MG63 (cell line): ENCODE results near the gene LOXL4. TPM values are rescaled to one million over a fixed set of nuclear protein-coding genes. Genes with fewer than 3 reads are reported as not detected.

Experiments
- DNase-seq: peaks from one replicate; pipeline ENCODE4 v3.0.0-alpha.2; 2020
- H3K27me3 ChIP-seq: fragments of 250-450 bp; sonication (Bioruptor Pico); 2 replicates; pipeline ENCODE4 v1.5.1; 2020; ENCODE audit warnings: mild to moderate bottlenecking, moderate library complexity
- H3K36me3 ChIP-seq: fragments of 250-450 bp; sonication (Bioruptor Pico); 2 replicates; pipeline ENCODE4 v1.5.1; 2020; ENCODE audit warnings: mild to moderate bottlenecking, moderate library complexity
- H3K4me3 ChIP-seq: fragments of 250-450 bp; sonication (Bioruptor Pico); 2 replicates; pipeline ENCODE4 v1.5.1; 2020; ENCODE audit warnings: mild to moderate bottlenecking, moderate library complexity
- H3K9me3 ChIP-seq: fragments of 250-450 bp; sonication (Bioruptor Pico); 2 replicates; pipeline ENCODE4 v1.5.1; 2020; ENCODE audit warnings: mild to moderate bottlenecking, moderate library complexity
- total RNA-seq: library from RNA; depleted of rRNA; stranded (reverse); fragments of >200 nt; shearing (Covaris generic); gene quantifications from 2 replicates; pipeline ENCODE4 v1.2.3, GENCODE V29; 2014; ENCODE audit warnings: low replicate concordance; rRNA removed

LOXL4 gene
- total RNA-seq = not detected in 2 replicates

DNA sequence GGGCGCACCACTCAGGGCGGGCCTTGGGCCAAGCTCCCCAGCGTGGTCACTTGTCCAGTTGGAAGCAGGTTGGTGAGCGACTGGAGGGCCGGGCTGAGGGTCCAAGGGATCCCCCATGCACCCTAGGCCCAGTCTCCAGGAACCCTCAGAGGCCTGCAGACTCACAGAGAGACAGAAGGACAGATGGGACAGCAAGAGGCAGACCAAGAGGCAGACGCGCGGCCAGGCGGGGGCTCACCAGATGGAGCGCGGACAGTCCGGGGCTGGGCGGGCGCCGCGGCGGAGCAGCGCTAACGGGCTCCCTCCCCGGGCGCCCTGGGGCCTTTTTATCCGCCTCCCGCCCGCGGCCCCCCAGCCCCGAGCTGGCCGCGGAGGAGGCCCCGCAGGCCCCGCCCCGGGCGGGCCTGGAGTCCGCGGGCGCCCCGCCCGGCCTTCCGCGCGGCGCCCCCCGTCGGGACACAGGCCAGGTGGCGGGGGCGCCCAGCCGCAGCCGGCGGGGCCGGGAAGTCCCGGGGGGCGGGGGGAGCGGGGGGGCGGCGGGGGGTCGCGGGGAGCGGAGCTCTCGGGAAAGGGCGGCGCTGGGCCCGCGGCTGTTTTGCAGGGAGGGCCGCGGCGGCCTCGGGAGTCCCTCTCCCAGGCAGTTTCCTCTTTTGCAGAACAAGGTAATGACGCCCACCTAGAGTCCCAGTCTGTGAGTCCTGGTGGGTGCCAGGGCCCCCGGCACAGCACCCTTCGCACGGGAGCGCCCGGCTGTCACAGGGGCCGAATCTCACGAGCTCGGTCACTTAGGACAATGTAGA, at the start of gene LOXL4:
Gene LOXL4, minus strand, starts transcription at position 301 of the 800 bp plus-strand sequence. CDS start 5,175 bp downstream, outside the sequence.
- H3K36me3 ChIP-seq = no peaks in the 10 kb centered on the region
- H3K9me3 ChIP-seq = no peaks in the 10 kb centered on the region
- H3K4me3 ChIP-seq = no peak within 1 kb of the TSS
- DNase-seq = no peak
- H3K27me3 ChIP-seq = no peaks in the 10 kb centered on the region

DNA sequence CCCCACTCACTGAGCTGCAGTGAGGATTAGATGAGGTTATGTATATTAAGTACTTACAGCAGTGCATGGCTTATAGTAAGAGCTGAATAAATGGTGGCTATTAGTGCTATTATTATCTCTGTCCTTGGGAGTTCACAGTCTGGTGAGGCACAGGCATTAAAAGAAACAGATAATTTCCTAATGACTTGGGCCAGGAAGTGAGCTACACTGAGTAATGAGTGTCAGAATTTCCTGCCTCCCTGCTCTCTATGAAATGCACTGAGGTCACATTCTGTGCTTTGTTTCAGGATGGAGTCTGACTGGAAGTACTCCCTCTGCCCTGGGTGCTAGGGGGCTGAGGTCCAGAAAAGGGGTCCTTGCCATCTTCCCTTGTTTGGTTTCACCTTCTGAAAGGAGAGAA, 48.7 kb upstream of the LOXL4 start:
- DNase-seq = peak; percentile 12
- H3K36me3 ChIP-seq = no peaks in the 10 kb centered on the region
- no peaks in the 10 kb centered on the region for H3K27me3 ChIP-seq
- no peak overlapping the region for H3K4me3 ChIP-seq
- H3K9me3 ChIP-seq = no peaks in the 10 kb centered on the region

DNA sequence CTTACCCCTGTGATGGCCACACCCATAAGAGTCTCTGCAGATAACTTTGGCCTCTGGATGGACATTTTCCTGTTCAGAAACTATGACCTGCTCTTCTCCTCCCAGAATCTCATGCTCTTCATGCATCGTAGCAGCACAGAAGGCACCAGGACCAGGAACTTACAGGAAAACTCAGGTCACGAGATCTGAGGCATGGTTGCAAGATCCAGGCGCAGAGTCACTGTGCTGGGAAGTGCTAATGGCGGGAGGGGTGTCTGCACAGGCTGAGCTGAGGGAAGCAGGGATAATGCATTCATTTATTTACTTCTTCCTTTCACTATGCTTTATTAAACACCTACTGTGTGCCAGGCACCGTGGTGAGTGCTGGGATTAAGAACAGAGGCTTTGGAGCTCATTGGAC, 48.2 kb upstream of the LOXL4 start:
- H3K9me3 ChIP-seq = no peaks in the 10 kb centered on the region
- H3K27me3 ChIP-seq = no peaks in the 10 kb centered on the region
- no peak overlapping the region for H3K4me3 ChIP-seq
- no peaks in the 10 kb centered on the region for H3K36me3 ChIP-seq
- DNase-seq = no peak

DNA sequence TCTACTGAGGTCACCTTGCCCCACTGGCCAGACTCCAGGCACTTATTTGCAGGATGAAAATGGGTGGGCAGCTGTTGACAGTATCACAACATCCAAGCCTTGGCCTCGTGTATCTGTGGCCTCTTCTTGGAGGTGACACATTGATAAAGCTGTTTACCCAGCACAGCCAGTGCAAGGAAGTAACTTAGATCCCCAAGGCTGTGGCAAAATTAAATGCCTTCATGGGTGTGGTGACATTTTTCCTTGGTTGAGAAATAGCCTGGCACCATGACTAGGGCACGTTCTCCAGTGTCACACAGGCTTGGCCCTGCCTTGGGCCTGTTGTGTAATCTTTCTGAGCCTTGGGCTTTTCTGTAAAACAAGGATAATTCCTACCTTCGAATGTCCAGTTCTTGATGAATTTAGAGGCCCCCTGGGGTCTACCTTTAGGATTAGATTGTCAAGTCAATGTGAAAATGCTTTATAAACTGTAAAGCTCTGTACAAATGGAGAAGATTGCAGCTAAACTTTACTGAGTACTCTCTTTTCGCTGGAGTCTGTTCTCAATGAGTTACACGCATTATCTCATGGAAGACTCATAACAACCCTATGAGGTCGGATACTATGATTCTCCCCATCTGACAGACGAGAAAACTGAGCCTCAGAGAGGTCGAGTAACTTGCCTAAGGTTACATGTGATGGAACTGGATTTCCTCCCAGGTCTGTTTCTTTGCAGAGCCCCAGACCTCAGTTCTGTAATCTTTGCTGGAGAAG, 46.7 kb upstream of the LOXL4 start:
- no peaks in the 10 kb centered on the region for H3K36me3 ChIP-seq
- H3K27me3 ChIP-seq = no peaks in the 10 kb centered on the region
- H3K9me3 ChIP-seq = no peaks in the 10 kb centered on the region
- DNase-seq = no peak
- no peak overlapping the region for H3K4me3 ChIP-seq

DNA sequence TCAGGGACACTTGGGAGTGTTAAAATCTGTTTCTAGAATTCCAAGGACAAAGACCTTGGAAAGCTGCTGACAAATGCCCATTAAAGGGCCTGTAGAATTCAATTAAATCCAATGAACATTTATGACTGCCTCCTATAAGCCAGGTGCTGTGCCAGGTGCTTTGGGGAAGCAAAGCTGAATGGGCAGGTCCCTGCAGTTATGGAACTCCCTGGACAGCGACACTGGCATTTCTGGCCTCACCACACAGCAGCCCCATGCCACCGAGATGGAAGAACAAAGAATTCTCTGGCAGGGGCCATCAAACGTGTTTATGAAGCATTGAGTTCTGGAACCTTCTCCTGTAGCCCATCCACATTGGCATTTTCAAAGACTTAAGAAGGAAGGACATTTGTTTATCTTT, 45.6 kb upstream of the LOXL4 start:
- H3K4me3 ChIP-seq = no peak overlapping the region
- no peaks in the 10 kb centered on the region for H3K9me3 ChIP-seq
- DNase-seq = no peak
- no peaks in the 10 kb centered on the region for H3K27me3 ChIP-seq
- no peaks in the 10 kb centered on the region for H3K36me3 ChIP-seq

DNA sequence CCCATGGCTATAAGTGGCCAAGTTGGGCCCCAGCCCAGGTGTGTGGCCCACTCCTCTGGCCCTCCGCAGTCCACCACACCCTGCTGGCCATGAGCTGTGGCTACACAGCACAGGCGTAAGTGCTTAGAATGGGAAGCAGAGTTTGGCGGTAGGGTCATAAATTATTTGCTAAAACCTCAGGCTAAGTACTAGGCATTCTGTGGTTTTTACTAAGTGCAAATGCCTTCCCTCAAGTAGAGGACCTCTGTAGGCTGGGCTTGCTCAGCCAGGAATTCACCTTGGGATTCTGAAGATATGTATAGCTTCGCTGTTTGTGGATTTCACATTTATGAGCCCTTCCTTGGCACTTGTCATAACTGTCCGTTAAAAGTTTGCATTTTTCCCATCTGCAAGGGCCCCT, 44.8 kb upstream of the LOXL4 start:
- H3K36me3 ChIP-seq = no peaks in the 10 kb centered on the region
- no peak for DNase-seq
- no peaks in the 10 kb centered on the region for H3K27me3 ChIP-seq
- no peaks in the 10 kb centered on the region for H3K9me3 ChIP-seq
- H3K4me3 ChIP-seq = no peak overlapping the region

DNA sequence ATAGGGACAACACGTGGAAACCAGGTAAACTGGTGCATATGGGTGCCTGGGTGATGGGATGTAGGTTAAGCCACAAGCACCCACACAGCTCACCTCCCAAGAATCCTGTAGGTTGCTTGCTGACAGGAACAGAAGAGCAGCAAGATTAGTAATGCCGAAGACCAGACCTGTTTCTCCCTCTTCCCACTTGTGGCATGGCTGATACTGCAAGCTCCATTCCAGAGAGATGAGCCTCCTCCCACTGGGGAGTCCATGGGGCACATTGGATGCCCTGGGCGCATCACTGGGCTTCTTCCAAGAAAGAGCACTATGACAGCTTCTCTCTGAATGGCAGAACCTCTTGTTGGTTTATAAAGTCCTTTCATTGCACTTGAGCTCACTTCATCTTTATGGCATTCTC, 44.4 kb upstream of the LOXL4 start:
- H3K9me3 ChIP-seq = no peaks in the 10 kb centered on the region
- no peaks in the 10 kb centered on the region for H3K27me3 ChIP-seq
- H3K4me3 ChIP-seq = no peak overlapping the region
- no peak for DNase-seq
- H3K36me3 ChIP-seq = no peaks in the 10 kb centered on the region

DNA sequence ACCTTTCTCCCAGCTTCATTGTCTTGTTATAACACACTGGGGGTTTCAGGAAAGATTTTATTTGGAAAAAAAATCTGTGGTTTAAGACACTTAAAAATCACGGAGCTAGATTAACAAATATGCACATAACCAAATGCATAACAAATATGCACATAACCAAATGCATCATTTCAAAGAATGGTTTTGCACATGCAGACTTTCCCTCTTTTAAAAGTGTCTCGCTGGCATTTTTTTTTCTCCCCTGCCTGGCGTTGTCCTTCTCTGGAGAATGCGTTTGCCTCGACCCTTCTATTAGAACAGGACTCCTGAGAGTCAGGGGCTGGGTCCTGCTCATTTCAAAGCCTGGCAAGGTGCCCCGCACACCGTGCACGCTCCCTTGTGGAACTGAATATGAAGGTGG, 42.7 kb upstream of the LOXL4 start:
- Histone ChIP-seq H3K4me3 (no peak overlapping the region), H3K27me3 (no peaks in the 10 kb centered on the region), H3K9me3 (0 out of 2 replicates have a peak, but pooled peaks cover 2% of the 10 kb centered on the region), H3K36me3 (no peaks in the 10 kb centered on the region)
- no peak for DNase-seq

DNA sequence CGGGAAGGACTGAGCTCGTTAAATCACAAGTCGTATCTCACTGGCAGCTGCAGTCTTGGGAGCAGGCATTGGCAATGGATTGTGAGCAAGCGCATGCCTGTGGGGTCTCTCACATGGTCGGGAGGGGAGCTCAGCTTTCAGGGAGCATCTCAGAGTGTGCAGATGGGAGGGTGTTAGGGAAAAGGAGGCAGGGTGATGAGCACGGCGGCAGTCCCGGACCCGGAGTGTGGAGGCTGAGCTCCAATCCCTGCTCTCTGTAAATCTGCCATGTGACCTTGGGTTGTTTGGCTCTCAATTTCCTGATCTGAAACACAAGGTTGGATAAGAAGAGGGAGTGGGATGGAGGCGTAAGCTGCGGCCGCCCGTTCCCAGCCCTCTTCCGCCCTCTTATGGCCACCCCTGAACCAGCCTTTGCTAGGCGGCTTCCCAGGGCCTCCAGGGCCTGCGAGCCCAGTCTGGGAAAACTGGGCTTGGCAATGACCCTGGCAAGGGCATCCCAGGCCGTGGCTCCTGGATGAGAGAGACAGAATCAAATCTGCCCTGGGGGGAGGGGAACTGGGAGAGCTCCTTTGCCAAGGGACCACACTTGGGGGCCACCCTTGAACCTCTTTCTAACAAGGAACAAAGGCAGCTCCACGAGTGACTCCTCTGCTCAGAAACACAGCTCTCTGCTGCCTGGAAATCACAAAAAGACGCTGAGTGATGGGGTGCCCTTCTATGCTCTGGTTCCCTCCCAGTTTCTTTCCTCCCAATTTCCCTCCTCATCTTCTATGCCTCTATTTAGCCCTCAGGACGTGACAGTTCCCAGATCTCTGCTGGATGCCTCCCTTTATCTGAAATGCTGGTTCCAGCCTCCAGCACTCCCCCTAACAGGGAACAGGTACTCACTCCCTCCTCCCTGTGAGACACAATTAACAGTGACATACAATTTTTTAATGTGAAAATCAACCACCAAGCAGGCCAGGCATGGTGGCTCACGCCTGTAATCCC, 41.7 kb upstream of the LOXL4 start:
- Histone ChIP-seq H3K36me3 (no peaks in the 10 kb centered on the region), H3K4me3 (no peak overlapping the region), H3K9me3 (0 out of 2 replicates have a peak, but pooled peaks cover 2% of the 10 kb centered on the region), H3K27me3 (no peaks in the 10 kb centered on the region)
- DNase-seq = peak; percentile 71

DNA sequence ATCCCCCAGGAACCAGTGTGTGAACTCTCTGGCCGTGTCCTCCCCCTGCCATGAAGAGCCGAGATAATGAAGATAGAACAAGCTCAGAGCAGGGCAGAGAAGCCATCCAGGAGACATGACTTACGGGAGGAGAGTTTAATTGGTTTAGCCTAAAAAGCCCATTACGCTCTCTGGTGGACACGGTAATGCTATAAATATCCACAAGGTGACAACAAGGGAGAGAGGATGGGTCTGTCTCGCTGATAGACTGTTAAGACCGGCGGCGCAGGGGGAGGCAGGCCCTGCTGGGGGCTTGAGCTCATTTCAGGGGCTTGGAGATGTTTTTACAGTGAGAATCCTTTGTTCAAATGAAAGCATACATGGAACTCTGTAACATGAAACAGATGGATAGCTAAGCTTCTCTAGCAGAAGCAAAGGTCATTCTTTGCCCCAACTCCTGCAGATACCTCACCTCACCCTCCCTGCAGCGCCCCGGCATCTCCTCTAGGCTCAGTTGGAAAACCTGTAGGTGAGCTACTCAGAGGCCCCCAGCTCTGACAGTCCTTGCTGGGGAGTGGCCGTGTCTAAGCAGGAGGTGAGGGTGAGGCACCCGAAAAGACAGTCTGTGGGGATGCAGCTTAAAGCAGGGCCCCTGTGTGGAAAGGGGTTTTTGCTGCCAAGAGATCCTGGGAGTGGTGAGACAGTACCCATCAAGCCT, 40.8 kb upstream of the LOXL4 start:
- DNase-seq = no peak

DNA sequence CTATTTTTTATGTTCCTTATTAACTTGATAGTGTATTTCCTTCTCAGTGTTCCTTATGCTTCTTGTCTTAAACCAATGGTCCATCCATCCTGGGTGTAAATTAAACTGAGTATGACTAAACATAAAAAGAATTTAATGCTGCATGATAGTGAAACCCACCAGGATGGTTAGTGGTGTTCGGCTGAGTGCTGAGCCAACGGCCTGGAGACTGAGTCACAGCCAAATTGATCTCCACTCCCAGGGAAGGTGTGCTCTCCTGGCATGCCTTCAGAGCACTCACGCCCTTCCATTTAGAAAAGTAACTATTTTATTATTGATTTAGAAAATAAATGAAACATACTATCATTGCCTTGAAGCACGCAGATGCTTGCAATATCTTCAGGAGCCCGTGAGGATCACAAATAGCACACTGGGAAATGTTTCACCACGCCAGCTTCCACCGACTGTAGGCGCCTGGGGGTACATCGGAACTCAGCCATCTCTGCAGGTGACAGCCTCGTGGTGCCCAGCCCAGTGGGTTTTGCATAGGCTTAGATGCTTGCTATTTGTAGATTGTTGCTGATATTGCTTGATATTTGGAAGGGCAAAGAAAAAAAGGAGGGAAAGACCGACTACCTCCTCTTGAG, 40.0 kb upstream of the LOXL4 start:
- Histone ChIP-seq H3K9me3 (0 out of 2 replicates have a peak, but pooled peaks cover 2% of the 10 kb centered on the region), H3K36me3 (no peaks in the 10 kb centered on the region), H3K4me3 (no peak overlapping the region), H3K27me3 (no peaks in the 10 kb centered on the region)
- no peak for DNase-seq

More for the DNA sequence above, 40.8 kb upstream of the LOXL4 start:
- Histone ChIP-seq H3K4me3 (no peak overlapping the region), H3K36me3 (no peaks in the 10 kb centered on the region), H3K9me3 (0 out of 2 replicates have a peak, but pooled peaks cover 2% of the 10 kb centered on the region), H3K27me3 (no peaks in the 10 kb centered on the region)

DNA sequence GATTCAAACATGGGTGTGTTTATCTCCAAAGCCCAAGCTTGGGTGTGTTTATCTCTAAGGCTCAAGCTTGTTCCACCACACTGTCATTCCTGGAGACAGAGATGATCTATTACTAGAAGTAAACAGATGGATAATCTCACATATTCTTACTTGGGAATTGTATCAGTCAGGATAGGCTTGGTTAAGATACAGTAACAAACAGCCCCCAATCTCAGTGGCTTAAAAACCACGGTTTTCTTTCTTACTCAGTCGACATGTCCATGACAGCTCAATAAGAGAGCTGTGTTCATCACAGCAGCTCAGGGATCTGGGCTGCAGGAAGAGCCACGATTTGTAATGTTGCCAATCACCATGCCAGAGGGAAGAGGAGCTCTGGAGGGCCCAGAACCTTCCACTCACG, 38.5 kb upstream of the LOXL4 start:
- no peaks in the 10 kb centered on the region for H3K27me3 ChIP-seq
- H3K9me3 ChIP-seq = 0 out of 2 replicates have a peak, but pooled peaks cover 2% of the 10 kb centered on the region
- H3K36me3 ChIP-seq = no peaks in the 10 kb centered on the region
- DNase-seq = no peak
- no peak overlapping the region for H3K4me3 ChIP-seq

DNA sequence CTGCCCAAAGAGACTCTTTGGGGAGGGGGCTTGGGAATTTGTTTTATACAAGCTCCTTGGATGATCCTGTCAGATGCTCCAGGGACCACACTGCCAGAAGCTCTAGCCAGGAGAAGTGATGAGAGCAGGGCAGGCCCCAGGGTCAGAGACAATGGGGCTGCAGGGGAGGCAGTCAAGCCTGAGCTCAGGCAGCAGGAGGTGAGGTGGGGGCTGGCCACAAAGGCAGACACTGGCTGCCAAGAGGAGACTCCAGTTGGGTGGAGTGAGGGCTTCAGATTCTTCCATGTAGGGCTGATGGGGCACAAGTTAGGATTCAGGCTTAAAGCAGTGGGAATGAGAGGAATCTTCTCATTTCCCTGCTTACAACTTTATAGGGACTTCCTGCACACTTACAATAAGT, 35.6 kb upstream of the LOXL4 start:
- no peak for DNase-seq
- Histone ChIP-seq H3K36me3 (no peaks in the 10 kb centered on the region), H3K4me3 (no peak overlapping the region), H3K27me3 (no peaks in the 10 kb centered on the region), H3K9me3 (0 out of 2 replicates have a peak, but pooled peaks cover 2% of the 10 kb centered on the region)

DNA sequence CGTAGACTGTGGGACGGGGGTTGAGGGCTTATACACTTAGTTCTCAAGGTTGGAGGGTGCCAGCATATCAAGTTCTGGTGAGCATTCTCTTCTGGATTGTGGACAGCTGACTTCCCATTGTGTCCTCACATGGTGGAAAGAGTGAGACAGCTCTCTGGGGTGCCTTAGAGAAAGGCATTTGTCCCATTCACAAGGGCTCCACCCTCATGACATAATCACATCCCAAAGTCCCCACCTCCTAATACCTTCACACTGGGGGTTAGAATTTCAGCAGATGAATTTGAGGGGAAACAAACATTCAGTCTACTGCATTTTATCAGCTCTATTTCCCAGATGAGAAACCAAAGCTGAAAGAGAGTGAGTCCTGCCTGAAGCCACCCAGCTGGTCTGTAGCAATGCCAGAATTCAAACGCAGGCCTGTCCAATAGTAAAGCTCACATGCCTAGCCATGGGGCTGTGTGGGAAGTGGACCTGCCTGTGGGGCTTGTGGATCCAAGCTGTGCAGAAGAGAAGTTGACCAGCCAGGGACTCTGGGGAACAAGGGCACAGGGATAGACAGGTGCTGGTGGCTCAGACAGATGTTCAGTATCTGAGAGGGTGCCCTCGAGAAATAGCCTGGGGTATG, 34.9 kb upstream of the LOXL4 start:
- DNase-seq = no peak

DNA sequence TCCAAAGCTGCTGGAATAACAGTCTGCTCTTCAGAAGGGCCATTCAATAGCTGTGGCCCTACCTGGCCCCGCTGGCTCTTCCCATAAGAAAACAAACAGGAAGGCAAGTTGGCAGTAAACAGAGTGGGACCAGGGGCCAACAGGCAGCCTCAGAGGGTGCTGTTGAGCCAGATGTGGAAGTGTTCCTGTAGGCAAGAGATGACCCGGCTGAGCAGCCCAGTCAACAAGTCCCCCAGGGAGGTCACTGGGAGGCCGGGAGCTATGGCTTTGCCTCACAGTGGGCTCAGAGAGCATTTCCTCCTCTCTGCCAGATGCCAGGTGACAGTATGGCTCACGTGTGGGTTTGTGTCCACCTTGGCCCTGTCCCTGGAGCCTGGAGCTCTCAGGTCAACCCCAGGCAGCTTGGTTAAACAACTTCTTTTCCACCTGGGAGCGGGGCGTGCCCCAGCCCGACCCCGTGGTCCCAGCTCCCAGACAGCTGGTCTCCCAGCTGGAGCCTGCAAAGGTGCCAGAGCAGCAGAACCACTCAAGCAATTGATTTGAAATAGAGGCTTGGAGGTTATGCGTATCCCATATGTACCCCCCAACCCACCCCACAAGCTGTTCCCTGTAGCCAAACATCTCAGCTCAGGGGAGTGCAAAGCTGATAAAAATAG, 33.8 kb upstream of the LOXL4 start:
- Histone ChIP-seq H3K4me3 (no peak overlapping the region), H3K36me3 (no peaks in the 10 kb centered on the region), H3K27me3 (no peaks in the 10 kb centered on the region), H3K9me3 (0 out of 2 replicates have a peak, but pooled peaks cover 2% of the 10 kb centered on the region)
- DNase-seq = no peak

More for the DNA sequence above, 34.9 kb upstream of the LOXL4 start:
- 0 out of 2 replicates have a peak, but pooled peaks cover 2% of the 10 kb centered on the region for H3K9me3 ChIP-seq
- H3K36me3 ChIP-seq = no peaks in the 10 kb centered on the region
- H3K4me3 ChIP-seq = no peak overlapping the region
- H3K27me3 ChIP-seq = no peaks in the 10 kb centered on the region
